ENCODE data around the gene TULP4. TPM values are rescaled to one million over a fixed set of nuclear protein-coding genes. Genes with fewer than 3 reads are reported as not detected.
A peak's percentile ranks its signal among the peaks of the same experiment; 100 is the strongest.

TULP4 gene
- total and polyA plus RNA-seq, 2 donors (not counting 1 experiment from before 2014, with no cell fraction given): 16.8 to 88.2 TPM

DNA sequence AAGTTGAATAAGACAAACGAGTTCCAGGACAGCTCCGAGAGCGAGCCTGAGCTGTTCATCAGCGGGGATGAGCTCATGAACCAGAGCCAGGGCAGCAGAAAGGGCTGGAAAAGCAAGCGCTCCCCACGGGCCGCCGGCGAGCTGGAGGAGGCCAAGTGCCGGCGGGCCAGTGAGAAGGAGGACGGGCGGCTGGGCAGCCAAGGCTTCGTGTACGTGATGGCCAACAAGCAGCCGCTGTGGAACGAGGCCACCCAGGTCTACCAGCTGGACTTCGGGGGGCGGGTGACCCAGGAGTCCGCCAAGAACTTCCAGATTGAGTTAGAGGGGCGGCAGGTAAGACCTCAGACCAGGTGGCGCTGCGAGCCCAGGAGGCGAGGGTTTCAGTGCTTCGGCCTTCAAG, 191.6 kb downstream of the TULP4 start:
- H3K79me2 ChIP-seq (ENCODE audit: control insufficient read depth, insufficient read depth, low read length): no peaks in the 10 kb centered on the region
- no peak overlapping the region for H3K27ac ChIP-seq (ENCODE audit: insufficient read depth, low read length)
- no peak overlapping the region for H3K4me2 ChIP-seq (ENCODE audit: extremely low read depth, insufficient read depth, low read length)
- H3K9ac ChIP-seq (ENCODE audit: insufficient read depth, low read length): no peak overlapping the region
- no peaks in the 10 kb centered on the region for H3K9me3 ChIP-seq (ENCODE audit: control insufficient read depth, insufficient read depth, low read depth, low read length)
- TF ChIP-seq EZH2 (IDR thresholded peaks at IDR 0.05; ENCODE audit: low read length, missing control alignments): no peak
- TF ChIP-seq, protein P1, sequence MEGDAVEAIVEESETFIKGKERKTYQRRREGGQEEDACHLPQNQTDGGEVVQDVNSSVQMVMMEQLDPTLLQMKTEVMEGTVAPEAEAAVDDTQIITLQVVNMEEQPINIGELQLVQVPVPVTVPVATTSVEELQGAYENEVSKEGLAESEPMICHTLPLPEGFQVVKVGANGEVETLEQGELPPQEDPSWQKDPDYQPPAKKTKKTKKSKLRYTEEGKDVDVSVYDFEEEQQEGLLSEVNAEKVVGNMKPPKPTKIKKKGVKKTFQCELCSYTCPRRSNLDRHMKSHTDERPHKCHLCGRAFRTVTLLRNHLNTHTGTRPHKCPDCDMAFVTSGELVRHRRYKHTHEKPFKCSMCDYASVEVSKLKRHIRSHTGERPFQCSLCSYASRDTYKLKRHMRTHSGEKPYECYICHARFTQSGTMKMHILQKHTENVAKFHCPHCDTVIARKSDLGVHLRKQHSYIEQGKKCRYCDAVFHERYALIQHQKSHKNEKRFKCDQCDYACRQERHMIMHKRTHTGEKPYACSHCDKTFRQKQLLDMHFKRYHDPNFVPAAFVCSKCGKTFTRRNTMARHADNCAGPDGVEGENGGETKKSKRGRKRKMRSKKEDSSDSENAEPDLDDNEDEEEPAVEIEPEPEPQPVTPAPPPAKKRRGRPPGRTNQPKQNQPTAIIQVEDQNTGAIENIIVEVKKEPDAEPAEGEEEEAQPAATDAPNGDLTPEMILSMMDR (conservative IDR thresholded peaks at IDR 0.05 in 1 of 2, IDR thresholded peaks at IDR 0.05 in 1 of 2; ENCODE audit: low read depth in 1 of 2, low read length in 2 of 2): no peak
- no peak overlapping the region for H2AFZ ChIP-seq (ENCODE audit: low read length)
- no peaks in the 10 kb centered on the region for H4K20me1 ChIP-seq (ENCODE audit: control insufficient read depth, extremely low read depth, insufficient read depth, low read length)
- no peaks in the 10 kb centered on the region for H3K36me3 ChIP-seq (ENCODE audit: control insufficient read depth, insufficient read depth, low read length)
- H3K27me3 ChIP-seq (ENCODE audit: control insufficient read depth, insufficient read depth, low read length): no peaks in the 10 kb centered on the region
- H3K4me1 ChIP-seq (ENCODE audit: control insufficient read depth, extremely low read depth, insufficient read depth, low read length): peaks cover 3% of the 10 kb centered on the region
- no peak overlapping the region for H3K4me3 ChIP-seq (replicated peaks in 1 of 4; ENCODE audit: control extremely low read depth in 1 of 4, insufficient read depth in 1 of 4, low read depth in 3 of 4, low read length in 4 of 4)
- DNase-seq (ENCODE audit: low read depth in 2 of 2): no peak

DNA sequence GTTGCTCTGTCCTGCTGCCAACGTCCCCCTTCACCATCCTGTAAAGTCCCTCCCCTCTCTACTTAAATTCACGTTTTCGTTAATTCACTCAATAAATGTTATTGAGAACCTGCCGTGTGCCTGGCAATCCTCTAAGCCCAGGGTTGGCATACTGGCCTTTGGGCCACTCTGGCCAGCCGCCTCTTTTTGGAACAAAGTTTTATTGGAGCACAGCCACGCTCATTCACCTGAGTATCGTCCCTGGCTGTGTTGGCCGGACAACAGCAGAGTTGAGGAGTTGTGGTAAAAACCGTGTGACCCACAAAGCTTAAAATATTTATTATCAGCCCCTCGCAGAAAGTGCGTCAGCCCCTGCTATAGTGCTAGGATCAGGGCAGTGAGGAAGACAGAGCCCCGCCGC, 192.9 kb downstream of the TULP4 start:
- no peaks in the 10 kb centered on the region for H3K36me3 ChIP-seq (ENCODE audit: control insufficient read depth, insufficient read depth, low read length)
- H3K79me2 ChIP-seq (ENCODE audit: control insufficient read depth, insufficient read depth, low read length): no peaks in the 10 kb centered on the region
- TF ChIP-seq, protein P1 (conservative IDR thresholded peaks at IDR 0.05 in 1 of 2, IDR thresholded peaks at IDR 0.05 in 1 of 2; ENCODE audit: low read depth in 1 of 2, low read length in 2 of 2): no peak
- TF ChIP-seq EZH2 (IDR thresholded peaks at IDR 0.05; ENCODE audit: low read length, missing control alignments): no peak
- H3K9me3 ChIP-seq (ENCODE audit: control insufficient read depth, insufficient read depth, low read depth, low read length): no peaks in the 10 kb centered on the region
- no peak for DNase-seq (ENCODE audit: low read depth in 2 of 2)
- H2AFZ ChIP-seq (ENCODE audit: low read length): no peak overlapping the region
- H3K4me3 ChIP-seq (replicated peaks in 1 of 4; ENCODE audit: control extremely low read depth in 1 of 4, insufficient read depth in 1 of 4, low read depth in 3 of 4, low read length in 4 of 4): no peak overlapping the region
- H3K9ac ChIP-seq (ENCODE audit: insufficient read depth, low read length): no peak overlapping the region
- no peaks in the 10 kb centered on the region for H3K27me3 ChIP-seq (ENCODE audit: control insufficient read depth, insufficient read depth, low read length)
- no peaks in the 10 kb centered on the region for H3K4me1 ChIP-seq (ENCODE audit: control insufficient read depth, extremely low read depth, insufficient read depth, low read length)
- H3K27ac ChIP-seq (ENCODE audit: insufficient read depth, low read length): no peak overlapping the region
- H3K4me2 ChIP-seq (ENCODE audit: extremely low read depth, insufficient read depth, low read length): no peak overlapping the region
- no peaks in the 10 kb centered on the region for H4K20me1 ChIP-seq (ENCODE audit: control insufficient read depth, extremely low read depth, insufficient read depth, low read length)

DNA sequence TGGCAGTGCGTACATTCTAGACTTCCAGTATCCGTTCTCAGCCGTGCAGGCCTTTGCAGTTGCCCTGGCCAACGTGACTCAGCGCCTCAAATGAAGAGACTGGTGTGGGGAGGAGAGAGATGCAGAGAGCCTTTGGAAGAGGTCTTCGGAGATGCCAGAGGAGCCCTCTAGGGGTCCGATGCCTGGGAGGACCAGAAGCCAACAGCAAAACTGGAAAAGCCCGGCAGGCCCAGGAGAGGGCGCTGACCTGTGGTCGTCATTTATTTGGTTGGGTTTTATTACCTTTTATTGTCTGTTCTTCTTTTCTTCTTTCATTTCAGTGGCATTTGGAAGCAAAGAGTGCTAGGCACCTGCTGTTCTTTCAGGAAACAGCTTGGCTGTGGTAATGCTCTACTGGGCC, 194.3 kb downstream of the TULP4 start:
- H3K4me2 ChIP-seq (ENCODE audit: extremely low read depth, insufficient read depth, low read length): no peak overlapping the region
- no peaks in the 10 kb centered on the region for H3K27me3 ChIP-seq (ENCODE audit: control insufficient read depth, insufficient read depth, low read length)
- H3K4me3 ChIP-seq (replicated peaks in 1 of 4; ENCODE audit: control extremely low read depth in 1 of 4, insufficient read depth in 1 of 4, low read depth in 3 of 4, low read length in 4 of 4): no peak overlapping the region
- TF ChIP-seq EZH2 (IDR thresholded peaks at IDR 0.05; ENCODE audit: low read length, missing control alignments): no peak
- TF ChIP-seq, protein P1 (conservative IDR thresholded peaks at IDR 0.05 in 1 of 2, IDR thresholded peaks at IDR 0.05 in 1 of 2; ENCODE audit: low read depth in 1 of 2, low read length in 2 of 2): peak in 1 of 2 donors; percentile 27
- H3K4me1 ChIP-seq (ENCODE audit: control insufficient read depth, extremely low read depth, insufficient read depth, low read length): no peaks in the 10 kb centered on the region
- H3K36me3 ChIP-seq (ENCODE audit: control insufficient read depth, insufficient read depth, low read length): no peaks in the 10 kb centered on the region
- peak in 1 of 2 donors; percentile 43 for DNase-seq (ENCODE audit: low read depth in 2 of 2)
- H3K79me2 ChIP-seq (ENCODE audit: control insufficient read depth, insufficient read depth, low read length): no peaks in the 10 kb centered on the region
- no peaks in the 10 kb centered on the region for H3K9me3 ChIP-seq (ENCODE audit: control insufficient read depth, insufficient read depth, low read depth, low read length)
- no peak overlapping the region for H3K9ac ChIP-seq (ENCODE audit: insufficient read depth, low read length)
- H2AFZ ChIP-seq (ENCODE audit: low read length): no peak overlapping the region
- no peaks in the 10 kb centered on the region for H4K20me1 ChIP-seq (ENCODE audit: control insufficient read depth, extremely low read depth, insufficient read depth, low read length)
- no peak overlapping the region for H3K27ac ChIP-seq (ENCODE audit: insufficient read depth, low read length)

All from fibroblast of lung (primary cell).